ENCODE data around the gene PLEKHG4.
A peak's percentile ranks its signal among the peaks of the same experiment; 100 is the strongest.

The PLEKHG4 gene

DNA sequence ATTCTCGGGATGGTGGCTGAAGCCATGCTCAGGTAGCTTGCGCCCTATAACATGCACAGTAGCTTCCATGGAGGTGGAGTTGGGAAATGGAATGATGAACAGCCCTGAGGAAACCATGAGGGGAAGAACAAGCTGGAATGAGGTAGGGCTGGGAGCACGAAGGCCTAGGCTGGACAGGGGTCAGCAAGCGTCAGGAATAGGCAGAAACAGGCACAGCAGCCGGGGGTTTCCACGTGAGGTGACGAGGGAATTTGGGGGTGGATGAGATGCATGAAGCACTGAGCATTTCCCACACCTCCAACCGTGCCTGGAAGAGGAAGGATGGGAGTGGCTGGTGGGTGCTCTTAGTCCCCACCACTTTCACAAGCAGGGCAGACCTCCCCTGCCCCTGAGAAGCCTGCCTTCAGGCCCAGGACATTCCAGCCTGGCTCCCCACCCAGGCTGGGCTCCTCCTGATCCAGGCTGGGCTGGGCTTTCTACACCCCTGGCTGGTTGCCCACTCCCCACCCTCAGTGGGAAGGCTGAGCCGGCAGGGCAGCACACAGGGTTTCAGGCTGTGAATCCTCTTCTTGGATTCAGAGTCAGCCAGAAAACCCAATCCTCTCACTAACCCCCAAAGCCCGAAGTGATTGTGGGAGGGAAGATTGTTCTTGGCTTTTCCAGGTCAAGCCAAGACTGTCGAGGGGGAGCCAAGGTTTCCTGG lies 21.9 kb downstream of the PLEKHG4 start:
- Histone ChIP-seq H3K27me3 (no peaks in the 10 kb centered on the region), H3K9me3 (replicated peaks in 1 of 11) (0 out of 22 replicates have a peak, but pooled peaks cover 0 to 7% (median 0%) of the 10 kb centered on the region in 11 experiments), H3K9ac (no peak overlapping the region), H4K20me1 (no peaks in the 10 kb centered on the region), H3K27ac (no peak overlapping the region), H3K36me3 (no peaks in the 10 kb centered on the region), H3K4me3 (no peak overlapping the region), H3K4me1 (no peaks in the 10 kb centered on the region), H3K4me2 (no peak overlapping the region)
- TF ChIP-seq Cebpa-rat (IDR thresholded peaks at IDR 0.05) = no peak

GRCh38 chr16:67302076-67302475 lies 22.7 kb downstream of the PLEKHG4 start:
- 0 out of 22 replicates have a peak, but pooled peaks cover 0 to 7% (median 0%) of the 10 kb centered on the region in 11 experiments for H3K9me3 ChIP-seq (replicated peaks in 1 of 11)
- H4K20me1 ChIP-seq = no peaks in the 10 kb centered on the region
- no peak overlapping the region for H3K4me2 ChIP-seq
- H3K27ac ChIP-seq = no peak overlapping the region
- no peaks in the 10 kb centered on the region for H3K27me3 ChIP-seq
- no peaks in the 10 kb centered on the region for H3K4me1 ChIP-seq
- TF ChIP-seq Cebpa-rat (IDR thresholded peaks at IDR 0.05) = no peak
- H3K4me3 ChIP-seq = no peak overlapping the region
- H3K36me3 ChIP-seq = no peaks in the 10 kb centered on the region
- H3K9ac ChIP-seq = no peak overlapping the region

GRCh38 chr16:67302970-67303369 lies 23.6 kb downstream of the PLEKHG4 start:
- H3K9me3 ChIP-seq (replicated peaks in 1 of 11) = 0 out of 22 replicates have a peak, but pooled peaks cover 0 to 7% (median 0%) of the 10 kb centered on the region in 11 experiments
- no peaks in the 10 kb centered on the region for H3K36me3 ChIP-seq
- H3K27me3 ChIP-seq = no peaks in the 10 kb centered on the region
- H3K9ac ChIP-seq = no peak overlapping the region
- no peak overlapping the region for H3K4me2 ChIP-seq
- H3K4me1 ChIP-seq = peaks cover 0 to 7% (median 3%) of the 10 kb centered on the region in 10 experiments; a peak in 11 of 20 replicates
- H3K4me3 ChIP-seq = no peak overlapping the region
- no peaks in the 10 kb centered on the region for H4K20me1 ChIP-seq
- no peak overlapping the region for H3K27ac ChIP-seq
- TF ChIP-seq Cebpa-rat (IDR thresholded peaks at IDR 0.05) = no peak

DNA sequence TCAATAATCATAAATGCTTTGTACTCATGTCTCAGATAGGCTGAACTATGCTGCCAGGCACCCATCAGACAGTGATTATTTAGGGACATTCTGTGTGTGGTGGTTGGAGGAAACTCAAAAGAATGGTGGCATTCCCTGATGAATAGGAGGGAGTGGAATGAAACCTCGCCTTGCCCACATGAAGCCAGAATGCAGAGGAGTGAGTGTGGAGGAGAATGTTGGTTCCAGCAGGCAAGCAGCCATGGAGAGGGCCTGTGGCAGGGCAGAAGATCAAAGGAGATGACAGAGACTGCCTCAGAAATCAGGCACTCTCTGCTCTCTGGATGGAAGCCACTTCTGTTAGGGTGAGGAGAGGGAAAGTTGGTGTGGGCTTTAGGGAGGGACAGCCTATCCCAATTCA lies 24.7 kb downstream of the PLEKHG4 start:
- H3K27me3 ChIP-seq = no peaks in the 10 kb centered on the region
- TF ChIP-seq Cebpa-rat (IDR thresholded peaks at IDR 0.05) = no peak
- H3K4me1 ChIP-seq = peaks cover 0 to 17% (median 11%) of the 10 kb centered on the region in 10 experiments; a peak in 12 of 20 replicates
- no peak overlapping the region for H3K9ac ChIP-seq
- 0 out of 22 replicates have a peak, but pooled peaks cover 0 to 7% (median 0%) of the 10 kb centered on the region in 11 experiments for H3K9me3 ChIP-seq (replicated peaks in 1 of 11)
- H4K20me1 ChIP-seq = no peaks in the 10 kb centered on the region
- no peak overlapping the region for H3K27ac ChIP-seq
- no peaks in the 10 kb centered on the region for H3K36me3 ChIP-seq
- no peak overlapping the region for H3K4me3 ChIP-seq
- no peak overlapping the region for H3K4me2 ChIP-seq

GRCh38 chr16:67305216-67306071 lies 26.1 kb downstream of the PLEKHG4 start:
- no peak for TF ChIP-seq Cebpa-rat (IDR thresholded peaks at IDR 0.05)
- Histone ChIP-seq H4K20me1 (no peaks in the 10 kb centered on the region), H3K4me2 (no peak overlapping the region), H3K36me3 (no peaks in the 10 kb centered on the region), H3K4me3 (no peak overlapping the region), H3K27ac (no peak overlapping the region), H3K9me3 (replicated peaks in 1 of 11) (0 out of 22 replicates have a peak, but pooled peaks cover 0 to 7% (median 0%) of the 10 kb centered on the region in 11 experiments), H3K9ac (no peak overlapping the region), H3K27me3 (no peaks in the 10 kb centered on the region), H3K4me1 (peaks cover 0 to 25% (median 11%) of the 10 kb centered on the region in 10 experiments; a peak in 12 of 20 replicates)

DNA sequence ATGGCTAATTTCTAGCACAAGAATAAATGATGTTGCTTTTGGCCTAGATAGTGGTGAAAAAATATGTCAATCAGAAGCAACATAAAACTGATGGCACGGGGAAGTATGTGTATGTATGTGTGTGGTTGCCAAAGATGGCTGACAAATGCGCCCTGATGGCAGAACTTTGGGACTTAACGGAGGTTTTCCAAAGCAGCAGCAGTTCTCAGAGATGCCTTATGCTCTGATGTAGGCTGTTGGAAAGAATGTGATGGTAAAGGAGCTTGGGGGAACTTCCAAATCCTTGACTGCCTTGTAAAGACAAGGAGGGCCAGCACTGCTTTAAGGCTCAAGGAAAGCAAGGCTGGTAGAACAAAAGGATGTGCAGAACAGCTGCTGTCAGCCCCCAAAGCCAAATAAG lies 31.2 kb downstream of the PLEKHG4 start:
- Histone ChIP-seq H3K4me2 (no peak overlapping the region), H3K27me3 (no peaks in the 10 kb centered on the region), H3K9me3 (replicated peaks in 1 of 11) (0 out of 22 replicates have a peak, but pooled peaks cover 0 to 3% (median 0%) of the 10 kb centered on the region in 11 experiments), H3K9ac (no peak overlapping the region), H3K4me1 (peaks cover 0 to 43% (median 11%) of the 10 kb centered on the region in 10 experiments; a peak in 12 of 20 replicates), H4K20me1 (no peaks in the 10 kb centered on the region), H3K4me3 (no peak overlapping the region), H3K27ac (no peak overlapping the region), H3K36me3 (no peaks in the 10 kb centered on the region)
- TF ChIP-seq Cebpa-rat (IDR thresholded peaks at IDR 0.05) = no peak

DNA sequence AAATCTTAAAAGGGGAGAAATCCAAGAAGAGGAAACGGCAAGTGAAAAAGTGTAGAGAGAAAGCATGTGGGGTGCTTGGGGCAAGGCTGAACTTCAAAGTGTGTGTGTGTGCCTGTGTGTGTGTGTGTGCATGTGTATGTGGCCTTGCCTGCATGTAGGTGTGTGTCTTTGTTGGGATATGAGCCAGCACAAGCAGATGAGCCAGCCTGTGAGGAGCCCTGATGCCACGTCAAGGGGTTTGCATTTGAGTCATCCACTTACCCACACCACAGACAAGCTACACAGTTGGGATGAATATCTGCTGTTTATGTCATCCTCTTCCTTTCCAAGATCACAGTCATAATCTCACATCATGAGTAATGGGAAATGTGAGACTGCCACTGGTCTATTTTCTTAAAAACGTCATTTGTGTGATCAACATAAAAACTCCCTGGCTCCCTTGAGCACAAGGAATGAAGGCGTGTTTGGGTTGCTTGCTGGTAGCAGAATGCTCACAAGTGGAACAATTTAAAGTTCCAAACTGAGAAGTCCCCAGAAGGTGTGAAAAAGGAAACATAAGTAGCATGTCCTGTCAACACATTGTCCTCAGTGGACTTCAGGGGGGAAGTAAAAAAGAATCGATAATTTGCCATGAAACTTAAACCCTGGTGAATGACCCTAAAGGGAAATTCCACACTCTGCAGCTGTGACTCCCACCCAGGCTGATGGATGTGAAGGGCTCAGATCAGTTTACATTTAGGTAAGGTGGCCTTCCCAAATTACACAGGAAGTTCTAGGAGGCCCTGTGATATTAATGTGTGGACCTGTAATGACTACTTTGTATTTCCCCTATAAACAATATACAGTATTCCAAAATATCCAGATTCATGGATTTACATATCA lies 32.5 kb downstream of the PLEKHG4 start:
- Histone ChIP-seq H3K27me3 (no peaks in the 10 kb centered on the region), H3K4me3 (no peak overlapping the region), H3K9me3 (replicated peaks in 1 of 11) (no peaks in the 10 kb centered on the region), H3K4me2 (peak overlapping the region in 3 of 11 experiments; percentile 12 to 29 (median 16); a peak in 5 of 22 replicates), H3K9ac (no peak overlapping the region), H3K36me3 (no peaks in the 10 kb centered on the region), H4K20me1 (no peaks in the 10 kb centered on the region), H3K27ac (no peak overlapping the region), H3K4me1 (peaks cover 0 to 43% (median 11%) of the 10 kb centered on the region in 10 experiments; a peak in 12 of 20 replicates)
- TF ChIP-seq Cebpa-rat (IDR thresholded peaks at IDR 0.05) = no peak

DNA sequence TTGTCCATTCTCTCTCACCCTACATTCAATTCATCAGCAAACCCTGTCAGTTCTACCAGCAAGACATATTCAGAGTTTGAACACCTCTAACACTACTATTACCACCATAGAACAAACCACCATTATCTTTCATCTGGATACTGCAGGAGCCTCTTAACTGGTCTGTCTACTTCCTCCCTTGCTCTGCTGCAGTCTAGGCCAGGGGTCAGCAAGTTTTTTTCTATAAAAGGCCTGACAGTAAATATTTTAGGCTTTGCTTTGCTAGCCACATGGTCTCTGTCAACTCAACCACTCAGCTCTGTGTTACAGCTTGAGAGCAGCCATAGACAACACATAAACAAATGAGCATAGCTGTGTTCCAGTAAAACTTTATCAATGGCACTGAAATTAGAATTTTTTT lies 33.4 kb downstream of the PLEKHG4 start:
- no peaks in the 10 kb centered on the region for H4K20me1 ChIP-seq

More for the DNA sequence above, 33.4 kb downstream of the PLEKHG4 start:
- H3K4me3 ChIP-seq = no peak overlapping the region
- no peak overlapping the region for H3K9ac ChIP-seq
- no peak overlapping the region for H3K27ac ChIP-seq
- peaks cover 0 to 39% (median 11%) of the 10 kb centered on the region in 10 experiments; a peak in 12 of 20 replicates for H3K4me1 ChIP-seq
- no peaks in the 10 kb centered on the region for H3K27me3 ChIP-seq
- H3K4me2 ChIP-seq = peak overlapping the region in 2 of 11 experiments; percentile 12 to 27; a peak in 2 of 22 replicates
- no peaks in the 10 kb centered on the region for H3K9me3 ChIP-seq (replicated peaks in 1 of 11)
- no peaks in the 10 kb centered on the region for H3K36me3 ChIP-seq
- TF ChIP-seq Cebpa-rat (IDR thresholded peaks at IDR 0.05) = no peak
